Skin of body (tissue), 2 donors: ENCODE measurements around the gene ABHD17C. TPM values are rescaled to one million over a fixed set of nuclear protein-coding genes. Genes with fewer than 3 reads are reported as not detected.

Source experiments
- DNase-seq: peaks from one replicate; lab custom pipeline; 2025; lab: John Stamatoyannopoulos, UW
- total RNA-seq: library from RNA; depleted of rRNA; stranded (reverse); fragments of >200 nt; gene quantifications from one replicate; pipeline ENCODE4 v1.2.3, GENCODE V29; 2014

ABHD17C gene
- total RNA-seq, 1 donor from 2014 or later = 6.8 TPM

- no peak for DNase-seq
Observed at GRCh38 chr15:80727596-80727995, 32.5 kb downstream of the ABHD17C start.

DNA sequence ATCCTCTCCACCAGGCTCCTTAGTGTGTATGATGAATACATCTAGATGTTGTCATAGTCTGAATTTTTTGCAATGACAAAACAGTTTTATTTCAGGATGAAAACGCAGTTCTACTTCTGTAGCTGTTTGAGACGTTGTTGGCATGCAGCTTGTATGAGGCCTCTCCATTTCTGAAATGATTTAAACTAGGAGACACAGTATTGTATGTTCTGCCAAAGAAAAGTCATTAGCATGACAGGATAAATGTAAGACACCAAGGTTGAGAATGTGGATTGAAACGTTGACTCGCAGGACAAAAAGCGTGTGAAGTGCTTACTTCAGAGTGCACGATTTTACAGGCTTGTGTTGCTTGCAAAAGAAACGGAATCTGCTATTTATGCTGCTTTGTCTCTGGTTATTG is 35.3 kb downstream of the ABHD17C start:
- DNase-seq = no peak

GRCh38 chr15:80730926-80731325 is 35.8 kb downstream of the ABHD17C start:
- no peak for DNase-seq

- no peak for DNase-seq
Observed at GRCh38 chr15:80732167-80732566, 37.1 kb downstream of the ABHD17C start.

DNA sequence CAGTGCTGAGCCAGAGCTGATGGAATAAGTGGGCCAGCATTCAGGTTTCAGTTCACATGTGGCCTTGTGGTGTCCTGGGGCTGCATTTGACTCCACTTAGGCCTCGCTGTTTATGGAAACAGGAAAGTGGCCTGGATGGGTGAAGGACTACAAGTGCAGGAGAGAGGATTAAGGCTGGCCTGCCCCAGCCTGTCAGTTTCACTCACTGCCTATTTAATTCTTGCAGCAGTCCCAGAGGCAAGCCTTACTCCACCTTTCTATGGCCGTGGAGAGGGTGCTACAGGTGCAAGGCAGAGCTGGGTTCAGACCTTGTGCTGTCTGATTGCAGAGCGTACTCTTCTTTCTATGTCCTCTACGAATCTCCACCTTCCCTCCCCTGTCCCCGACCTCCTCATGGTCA is 37.7 kb downstream of the ABHD17C start:
- DNase-seq = no peak

DNA sequence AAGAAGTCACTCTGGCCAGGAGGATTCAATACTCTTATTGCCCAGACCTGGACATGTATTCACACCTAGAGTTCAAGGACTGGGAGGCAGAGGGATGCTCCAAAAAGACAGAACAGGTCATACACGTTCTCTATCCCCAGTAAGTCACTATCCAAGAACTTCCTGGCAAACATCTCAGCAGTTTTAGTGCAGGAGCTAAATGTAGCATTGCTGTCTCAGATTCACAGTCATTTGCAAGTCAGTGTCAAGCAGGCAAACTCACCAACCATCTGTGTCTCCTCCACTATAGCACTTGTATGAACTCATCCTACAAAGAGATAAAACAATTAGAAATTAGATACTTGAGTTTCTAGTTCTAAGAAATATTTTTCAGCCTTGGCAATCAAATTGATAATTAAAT is 38.4 kb downstream of the ABHD17C start:
- no peak for DNase-seq

- DNase-seq = no peak
Observed at GRCh38 chr15:80735344-80735743, 40.2 kb downstream of the ABHD17C start.

- DNase-seq = no peak
Observed at GRCh38 chr15:80736560-80736959, 41.5 kb downstream of the ABHD17C start.

GRCh38 chr15:80739919-80740318 is 44.8 kb downstream of the ABHD17C start:
- DNase-seq = no peak

GRCh38 chr15:80742081-80742480 is 47.0 kb downstream of the ABHD17C start:
- no peak for DNase-seq

DNA sequence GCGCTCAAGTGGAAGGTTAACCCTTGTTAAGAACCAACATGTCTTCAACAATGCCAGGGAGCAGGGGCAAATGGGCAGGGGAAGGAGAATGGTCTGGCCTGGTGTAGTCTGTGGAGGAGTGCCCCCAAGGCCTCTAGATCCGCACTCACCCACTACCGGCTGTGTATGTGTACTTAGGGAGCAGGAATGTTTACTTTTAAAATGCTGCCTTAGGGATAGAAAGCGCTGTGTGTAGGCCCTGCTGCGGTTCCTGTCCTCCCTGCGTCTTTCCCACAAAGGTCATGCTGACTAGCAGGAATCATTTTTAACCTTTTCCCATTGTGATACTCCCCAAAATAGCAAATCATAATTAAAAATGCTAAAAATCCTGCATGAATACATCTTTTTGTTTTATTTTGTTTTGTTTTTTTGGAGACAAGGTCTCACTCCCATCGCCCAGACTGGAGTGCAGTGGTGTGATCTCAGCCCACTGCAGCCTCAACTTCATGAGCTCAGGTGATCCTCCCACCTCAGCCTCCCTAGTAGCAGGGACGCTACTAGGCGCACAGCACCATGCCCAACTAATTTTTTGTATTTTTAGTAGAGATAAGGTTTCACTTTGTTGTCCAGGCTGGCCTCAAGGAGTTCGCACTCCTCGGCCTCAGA is 48.2 kb downstream of the ABHD17C start:
- DNase-seq = no peak

DNA sequence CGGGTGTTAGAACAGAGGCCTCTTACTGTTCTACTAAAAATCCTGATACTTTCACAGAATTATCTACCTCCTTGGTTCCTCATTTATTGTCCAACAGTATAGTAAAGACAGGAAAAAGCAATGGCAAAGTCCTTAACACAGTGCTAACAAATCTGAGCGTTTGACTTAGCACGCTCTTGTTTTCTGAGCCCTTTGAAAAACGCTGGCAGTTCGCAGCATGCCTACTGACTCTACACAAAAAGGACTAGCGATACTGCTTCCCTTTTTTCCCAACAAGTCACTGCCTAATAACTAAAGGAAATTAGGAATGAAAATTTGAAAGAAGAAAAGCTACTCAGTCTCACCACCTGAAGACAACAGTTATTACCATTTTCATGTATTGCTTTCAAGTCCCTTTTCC is 49.3 kb downstream of the ABHD17C start:
- no peak for DNase-seq

GRCh38 chr15:80744826-80745225 is 49.7 kb downstream of the ABHD17C start:
- no peak for DNase-seq

GRCh38 chr15:80745888-80746287 is 50.8 kb downstream of the ABHD17C start:
- no peak for DNase-seq

DNA sequence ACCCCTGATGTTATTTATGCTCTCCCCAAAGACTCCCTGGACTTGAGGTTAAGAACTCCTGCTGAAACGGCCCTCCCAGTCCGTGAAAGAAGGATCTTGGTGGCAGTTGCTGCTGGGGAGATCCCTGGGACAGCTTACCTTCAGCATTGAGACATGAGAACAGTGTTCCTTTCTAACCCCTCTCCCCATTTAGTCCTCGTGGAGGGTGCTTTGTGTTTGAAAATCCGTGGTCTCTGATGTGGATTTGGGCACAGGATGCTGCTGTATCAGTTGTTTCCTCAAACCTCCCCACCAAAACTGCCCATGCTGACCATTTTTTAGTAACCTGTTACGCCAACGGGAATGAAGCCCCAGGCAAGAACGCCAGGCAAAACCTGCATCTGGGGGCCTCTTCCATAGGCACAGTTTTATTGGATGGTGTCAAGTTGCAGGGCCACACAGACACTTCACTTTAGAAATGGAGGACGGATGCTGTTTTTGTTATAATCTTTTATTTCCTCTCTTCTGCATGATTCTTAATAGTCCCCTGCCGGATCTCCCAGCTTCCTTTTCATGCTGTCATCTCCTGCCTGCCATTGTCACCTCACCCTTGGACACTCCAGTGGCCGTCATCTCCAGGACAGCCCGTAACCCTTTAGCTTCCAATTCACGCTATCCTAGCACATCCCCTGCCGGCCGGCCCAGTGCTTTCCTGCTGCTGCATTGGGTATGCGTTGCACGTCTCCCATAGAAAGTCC is 52.4 kb downstream of the ABHD17C start:
- no peak for DNase-seq

DNA sequence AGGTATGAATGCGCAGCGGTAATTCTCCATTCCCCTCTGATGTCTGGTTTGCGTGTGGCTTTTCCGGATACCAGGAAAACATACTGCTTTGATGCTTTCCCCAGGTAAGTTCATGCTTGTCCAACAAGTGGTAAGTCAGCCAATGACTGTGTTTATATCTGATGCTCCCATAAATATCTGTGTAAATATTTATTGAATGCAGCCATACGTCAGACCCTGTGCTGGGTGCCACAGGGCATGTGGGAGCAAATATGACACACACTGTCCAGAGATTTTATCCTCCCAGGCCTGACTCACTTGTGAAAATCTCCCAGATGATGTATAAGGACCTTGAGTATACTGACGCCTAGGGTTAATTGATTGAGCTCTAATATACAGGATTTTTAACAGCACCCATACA is 54.5 kb downstream of the ABHD17C start:
- DNase-seq = no peak

GRCh38 chr15:80750575-80750974 is 55.5 kb downstream of the ABHD17C start:
- DNase-seq = no peak

DNA sequence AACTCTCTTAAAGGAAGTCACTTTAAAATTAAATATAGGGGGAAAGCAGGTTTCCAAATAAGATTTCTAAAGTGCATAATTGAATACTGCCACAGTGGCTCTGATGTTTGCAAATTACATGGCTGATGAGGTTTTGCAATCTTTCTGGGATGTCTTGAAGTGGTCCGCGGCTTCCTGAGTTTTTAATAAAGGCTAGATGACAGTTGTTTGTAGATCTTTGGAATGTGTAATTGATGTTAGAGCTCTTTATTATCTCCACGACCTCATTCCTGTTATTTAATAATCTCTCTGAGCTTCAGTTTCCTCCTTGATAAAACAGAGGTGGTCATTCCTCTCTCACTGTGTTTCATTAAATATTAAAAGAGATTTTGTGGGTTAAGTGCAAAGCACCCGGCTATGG is 57.1 kb downstream of the ABHD17C start:
- no peak for DNase-seq

DNA sequence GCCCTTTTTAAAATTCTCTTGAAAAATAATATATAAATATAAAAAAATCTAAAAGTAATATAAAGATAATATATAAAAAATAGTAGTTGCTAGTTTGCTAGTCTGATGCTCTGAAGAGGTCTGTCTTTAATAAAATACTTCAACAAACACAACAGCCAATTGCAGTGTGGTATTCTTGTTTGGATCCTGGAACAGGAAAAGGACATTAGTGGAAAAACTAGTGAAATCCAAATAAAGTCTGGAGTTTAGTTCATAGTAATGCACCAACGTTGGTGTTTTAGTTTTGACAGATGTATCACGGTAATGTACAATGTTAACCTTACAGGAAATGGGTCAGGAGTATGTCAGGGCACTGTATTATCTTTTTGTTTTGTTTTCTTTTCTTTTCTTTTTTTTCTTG is 58.1 kb downstream of the ABHD17C start:
- DNase-seq = no peak

DNA sequence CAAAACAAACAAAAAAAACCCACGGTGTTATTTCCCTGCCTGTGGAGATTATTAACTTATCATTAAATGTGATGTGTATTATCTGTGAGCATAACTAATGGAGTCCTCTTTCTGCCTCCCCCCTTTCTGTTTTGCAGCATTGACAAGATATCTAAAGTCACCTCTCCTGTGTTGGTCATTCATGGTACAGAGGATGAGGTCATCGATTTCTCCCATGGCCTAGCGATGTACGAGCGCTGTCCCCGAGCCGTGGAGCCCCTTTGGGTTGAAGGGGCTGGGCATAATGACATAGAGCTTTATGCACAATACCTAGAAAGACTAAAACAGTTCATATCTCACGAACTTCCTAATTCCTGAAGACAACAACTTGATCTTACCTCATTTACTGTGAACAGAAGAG is 58.9 kb downstream of the ABHD17C start:
- no peak for DNase-seq

- DNase-seq = no peak
Observed at GRCh38 chr15:80755885-80756284, 60.8 kb downstream of the ABHD17C start.

- no peak for DNase-seq
Observed at GRCh38 chr15:80758130-80758745, 63.1 kb downstream of the ABHD17C start.

GRCh38 chr15:80760960-80761359 is 65.8 kb downstream of the ABHD17C start:
- DNase-seq = no peak
